Heart left ventricle (tissue), 16 donors: ENCODE measurements around the gene UBL5. TPM values are rescaled to one million over a fixed set of nuclear protein-coding genes. Genes with fewer than 3 reads are reported as not detected.
"Not testable (repeated sequence)": the region's sequence is repeated elsewhere in the genome, so short reads cannot be mapped to it uniquely, and the experiment has no call there.

ENCODE experiments used
- ATAC-seq, 4 donors: fragments of 200-7000 bp; cut with Tn5 transposase; one replicate each; pipeline ENCODE4 v1.9.1; 2020 to 2022; ENCODE audit warnings: moderate library complexity in 4 of 4, mild to moderate bottlenecking in 3 of 4, moderate number of reproducible peaks in 1 of 4
- DNase-seq, 5 donors: peaks; one replicate each; pipeline ENCODE4 v3.0.0-alpha.2; 2020
- H3K27ac ChIP-seq, 12 donors: fragments of 200-600 bp; sonication (generic) in 4 of 12; one replicate each; pipeline versions ENCODE4 v1.5.0 to v1.8.0; 2016 to 2022; ENCODE audit warnings: mild to moderate bottlenecking in 2 of 12
- H3K27me3 ChIP-seq, 9 donors: fragments of 200-600 bp; sonication (generic) in 2 of 9; one replicate each; pipeline versions ENCODE4 v1.5.1 to v1.8.0; 2016 to 2022; ENCODE audit warnings: mild to moderate bottlenecking in 3 of 9
- H3K36me3 ChIP-seq, 9 donors: fragments of 200-600 bp; sonication (generic) in 2 of 9; one replicate each; pipeline versions ENCODE4 v1.5.0 to v1.8.0; 2018 to 2022; ENCODE audit warnings: mild to moderate bottlenecking in 2 of 9
- H3K4me1 ChIP-seq, 12 donors: fragments of 200-600 bp; sonication (generic) in 4 of 12; one replicate each; pipeline versions ENCODE4 v1.5.0 to v1.8.0; 2016 to 2022; ENCODE audit warnings: mild to moderate bottlenecking in 3 of 12
- H3K4me3 ChIP-seq, 12 donors: fragments of 200-600 bp; sonication (generic) in 4 of 12; one replicate each; pipeline versions ENCODE4 v1.5.0 to v1.8.0; 2017 to 2022; ENCODE audit warnings: mild to moderate bottlenecking in 9 of 12, moderate library complexity in 4 of 12
- H3K9me3 ChIP-seq, 12 donors: fragments of 200-600 bp; sonication (generic) in 4 of 12; one replicate each; pipeline versions ENCODE4 v1.5.0 to v1.8.0; 2016 to 2022; ENCODE audit warnings: mild to moderate bottlenecking in 1 of 12
- CTCF ChIP-seq, 12 donors: fragments of 200-600 bp; sonication (generic) in 4 of 12; IDR thresholded peaks; one replicate each; pipeline versions ENCODE4 v1.5.0 to v1.8.0; 2018 to 2022; ENCODE audit warnings: antibody characterized with exemption in 12 of 12, mild to moderate bottlenecking in 5 of 12
- POLR2A ChIP-seq, 2 donors: fragments of 450-650 bp; IDR thresholded peaks; one replicate each; pipeline ENCODE4 v1.6.1; 2017; ENCODE audit warnings: antibody characterized with exemption in 2 of 2, mild to moderate bottlenecking in 2 of 2, moderate library complexity in 2 of 2
- WGBS, 4 donors: extraction: QIAGEN DNeasy Blood & Tissue Kit in 2 of 4; methylation state at CpG; one replicate each; pipeline versions ENCODE4 v1.1.5 to v1.1.7; 2013 to 2018; 5-methylcytosine and 5-hydroxymethylcytosine counted together
- intact Hi-C, 10 donors: fragments of 100-400 bp; cut with DNase I; formaldehyde crosslinking; loops; one replicate each; pipeline versions ENCODE4 v1.11.1 to v1.14.2; 2022
- polyA plus RNA-seq, 2 donors: library from polyadenylated mRNA; stranded (reverse); fragments of 200-250 nt; gene quantifications; one replicate each; pipeline ENCODE4 v1.2.3, GENCODE V29; 2013
- total RNA-seq, 9 donors: library from RNA; depleted of rRNA in 2 of 9; stranded (reverse); fragments of >200 nt in 2 of 9; fragmentation: NEBNext Ultra II Directional in 3 of 9; extraction: Animal tissue kit (Norgen Biotek cat#: 25700) in 3 of 9; gene quantifications; one replicate each; pipeline versions ENCODE4 v1.1.0 to v1.2.4, GENCODE V29; 2016 to 2023
- donor health status: ischemic (EF 13 %, LVEDD 7.1; RV severe dilation, severe dysfunction).
- donor health status: healthy with polysubstance abuse.
- donor health status: DM: no; HTN: yes; CAD: no.
- donor health status: DM: no; HTN: no; CAD: no.
- donor health status: ischemic (EF 25% LVEDD 6.9; RV normal size, moderate dysfunction).
- donor health status: ischemic (EF 25% LVEDD 5.7; RV mildly dilated, moderate dysfunction).
- donor health status: healthy.
- donor health status: DM: yes; HTN: yes; CAD: no.
- donor health status: ischemic (EF 35%, LVEDD 5.7; RV mildly dilated, moderate dysfunction).
- donor health status: nonischemic (EF 11% LVEDD 7.7; RV severe dilation, severe dysfunction).
- donor health status: DM: yes; HTN: yes; CAD: no.
- donor health status: PGD.
- donor health status: ischemic (EF 29% LVEDD 5.4; RV normal size, mild dysfunction).
- donor health status: nonischemic (EF 23%, LVEDD 6.1; RV moderate dilation, normal function).

The UBL5 gene
- total and polyA plus RNA-seq, 11 donors, result 460 to 1,809 (median 496) TPM

GRCh38 chr19:9811139-9811538, 16.6 kb upstream of the UBL5 start:
- intact Hi-C loops, result no loop called here
- 70 to 94% (median 92%) methylated on average over 2 to 21 of the region's 21 CpGs for WGBS, 4 donors
- Histone ChIP-seq H3K27ac (no peak overlapping the region), H3K4me1 (no peaks in the 10 kb centered on the region), H3K36me3 (peaks cover 0 to 76% (median 60%) of the 10 kb centered on the region in 9 donors), H3K27me3 (no peaks in the 10 kb centered on the region), H3K4me3 (no peak overlapping the region), H3K9me3 (no peaks in the 10 kb centered on the region)
- peak in 1 of 5 donors; percentile 43 for DNase-seq
- ATAC-seq, result peak in 1 of 4 donors; percentile 32
- no peak for TF ChIP-seq CTCF (IDR thresholded peaks at IDR 0.05)
- TF ChIP-seq POLR2A (IDR thresholded peaks at IDR 0.05), result no peak

- no peaks in the 10 kb centered on the region for H3K9me3 ChIP-seq
- peaks cover 0 to 12% (median 7%) of the 10 kb centered on the region in 9 donors for H3K36me3 ChIP-seq
- intact Hi-C loops, result loop anchor here in 2 of 10 donors (2.0 to 5.0 kb wide), 2 partner anchors 17 to 386 kb away; partner anchors contain the start of gene PIN1 (in 1 of the 2)
- H3K27me3 ChIP-seq, result no peaks in the 10 kb centered on the region
- ATAC-seq, result no peak
- peak overlapping the region; percentile 88 to 98 (median 96) for H3K27ac ChIP-seq
- peak overlapping the region; percentile 69 to 98 (median 88) for H3K4me3 ChIP-seq
- no peak for DNase-seq
- TF ChIP-seq CTCF (IDR thresholded peaks at IDR 0.05) (no peak), POLR2A (IDR thresholded peaks at IDR 0.05) (no peak)
- 4 to 5% (median 4%) methylated on average over 37 to 39 of the region's 39 CpGs for WGBS, 4 donors
- peaks cover 4 to 26% (median 18%) of the 10 kb centered on the region in 12 donors for H3K4me1 ChIP-seq
These were observed 9.5 kb upstream of the UBL5 start for GRCh38 chr19:9818175-9818733.

- no peaks in the 10 kb centered on the region for H3K27me3 ChIP-seq
- peaks cover 4 to 26% (median 18%) of the 10 kb centered on the region in 12 donors for H3K4me1 ChIP-seq
- peak within 1 kb of the TSS; percentile 88 to 98 (median 96) for H3K27ac ChIP-seq
- TF ChIP-seq POLR2A (IDR thresholded peaks at IDR 0.05) (peak; percentile 36 to 84), CTCF (IDR thresholded peaks at IDR 0.05) (no peak)
- DNase-seq, result peak; percentile 100
- no peaks in the 10 kb centered on the region for H3K9me3 ChIP-seq
- WGBS, 4 donors, result 0 to 1% (median 1%) methylated on average over 71 to 82 of the region's 82 CpGs
- peak; percentile 95 to 96 (median 96) for ATAC-seq
- intact Hi-C loops, result loop anchor here in 4 of 10 donors (1.0 to 5.0 kb wide), 5 partner anchors 16 to 387 kb away; partner anchors contain the start of genes PIN1 (in 2 of the 4) and ZNF561 (in 1 of the 4)
- H3K4me3 ChIP-seq, result peak within 1 kb of the TSS; percentile 69 to 98 (median 88)
- H3K36me3 ChIP-seq, result peaks cover 0 to 5% (median 1%) of the 10 kb centered on the region in 9 donors
These were observed 8.8 kb upstream of the UBL5 start, which contains the start of gene FBXL12 for GRCh38 chr19:9818734-9819595. Gene FBXL12, minus strand, starts transcription at chr19:9819079. Its CDS starts 266 bp downstream, at chr19:9818813.

GRCh38 chr19:9819596-9819909, 8.2 kb upstream of the UBL5 start:
- Histone ChIP-seq H3K27me3 (no peaks in the 10 kb centered on the region), H3K27ac (peak overlapping the region; percentile 51 to 98 (median 96)), H3K9me3 (no peaks in the 10 kb centered on the region), H3K36me3 (no peaks in the 10 kb centered on the region), H3K4me3 (peak overlapping the region in 10 of 12 donors; percentile 38 to 98 (median 88)), H3K4me1 (peaks cover 4 to 26% (median 18%) of the 10 kb centered on the region in 12 donors)
- intact Hi-C loops, result loop anchor here in 4 of 10 donors (1.0 to 5.0 kb wide), 5 partner anchors 15 to 387 kb away; partner anchors contain the start of genes PIN1 (in 2 of the 4) and ZNF561 (in 1 of the 4)
- ATAC-seq (no peak), DNase-seq (no peak)
- WGBS, 4 donors, result 0 to 2% (median 1%) methylated on average over 19 to 21 of the region's 21 CpGs
- TF ChIP-seq POLR2A (IDR thresholded peaks at IDR 0.05), result peak in 1 of 2 donors; percentile 36
- TF ChIP-seq CTCF (IDR thresholded peaks at IDR 0.05), result no peak

DNA sequence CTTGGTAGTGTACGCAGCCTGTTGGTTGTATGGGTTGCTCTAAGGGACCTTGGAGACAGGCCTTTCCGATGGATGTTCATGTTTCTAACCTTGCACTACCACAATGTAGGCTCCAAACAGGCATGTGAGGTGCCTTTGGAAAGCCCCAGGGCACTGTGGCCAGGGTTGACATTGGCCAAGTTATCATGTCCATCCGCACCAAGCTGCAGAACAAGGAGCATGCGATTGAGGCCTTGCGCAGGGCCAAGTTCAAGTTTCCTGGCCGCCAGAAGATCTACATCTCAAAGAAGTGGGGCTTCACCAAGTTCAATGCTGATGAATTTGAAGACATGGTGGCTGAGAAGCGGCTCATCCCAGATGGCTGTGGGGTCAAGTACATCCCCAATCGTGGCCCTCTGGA, 7.7 kb upstream of the UBL5 start:
- H3K4me1 ChIP-seq, result peaks cover 4 to 26% (median 18%) of the 10 kb centered on the region in 12 donors
- ATAC-seq, H3K9me3 ChIP-seq, intact Hi-C loops, H3K27me3 ChIP-seq, H3K36me3 ChIP-seq: not testable (repeated sequence)
- peak in 1 of 5 donors; percentile 23 for DNase-seq
- peak overlapping the region; percentile 51 to 98 (median 96) for H3K27ac ChIP-seq
- 92 to 96% (median 95%) methylated on average over 8 of the region's 8 CpGs for WGBS, 4 donors
- H3K4me3 ChIP-seq, result peak overlapping the region in 9 of 12 donors; percentile 76 to 98 (median 88)
